GM19099 (cell line): ENCODE measurements around the gene CDX1.

Experiments
- POLR2A ChIP-seq: IDR thresholded peaks from 3 replicates; pipeline ENCODE4 v1.6.1; 2011; ENCODE audit warnings: low read depth; ENCODE audit not compliant: insufficient read length; ENCODE audit errors: extremely low read depth

Gene CDX1

DNA sequence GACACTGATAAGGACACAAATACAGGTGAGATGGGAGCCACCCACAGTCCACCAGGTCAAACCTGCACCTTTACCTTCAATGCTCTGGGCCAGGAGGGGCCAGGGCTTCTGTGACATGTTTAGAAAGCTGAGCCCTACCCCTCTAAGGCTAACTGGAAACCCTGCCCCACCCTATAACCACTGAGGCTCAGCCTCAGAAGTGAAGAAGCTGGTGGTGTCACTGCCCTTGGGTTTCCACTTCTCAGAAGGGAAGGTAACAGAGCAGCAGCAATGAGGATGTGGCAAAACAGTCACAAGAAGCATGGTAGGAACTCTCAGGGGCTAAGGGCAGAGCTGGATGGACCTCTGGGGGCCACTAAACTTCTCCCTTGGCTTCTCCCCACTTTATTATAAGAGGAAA, 17.0 kb upstream of the CDX1 start:
- no peak for TF ChIP-seq POLR2A

DNA sequence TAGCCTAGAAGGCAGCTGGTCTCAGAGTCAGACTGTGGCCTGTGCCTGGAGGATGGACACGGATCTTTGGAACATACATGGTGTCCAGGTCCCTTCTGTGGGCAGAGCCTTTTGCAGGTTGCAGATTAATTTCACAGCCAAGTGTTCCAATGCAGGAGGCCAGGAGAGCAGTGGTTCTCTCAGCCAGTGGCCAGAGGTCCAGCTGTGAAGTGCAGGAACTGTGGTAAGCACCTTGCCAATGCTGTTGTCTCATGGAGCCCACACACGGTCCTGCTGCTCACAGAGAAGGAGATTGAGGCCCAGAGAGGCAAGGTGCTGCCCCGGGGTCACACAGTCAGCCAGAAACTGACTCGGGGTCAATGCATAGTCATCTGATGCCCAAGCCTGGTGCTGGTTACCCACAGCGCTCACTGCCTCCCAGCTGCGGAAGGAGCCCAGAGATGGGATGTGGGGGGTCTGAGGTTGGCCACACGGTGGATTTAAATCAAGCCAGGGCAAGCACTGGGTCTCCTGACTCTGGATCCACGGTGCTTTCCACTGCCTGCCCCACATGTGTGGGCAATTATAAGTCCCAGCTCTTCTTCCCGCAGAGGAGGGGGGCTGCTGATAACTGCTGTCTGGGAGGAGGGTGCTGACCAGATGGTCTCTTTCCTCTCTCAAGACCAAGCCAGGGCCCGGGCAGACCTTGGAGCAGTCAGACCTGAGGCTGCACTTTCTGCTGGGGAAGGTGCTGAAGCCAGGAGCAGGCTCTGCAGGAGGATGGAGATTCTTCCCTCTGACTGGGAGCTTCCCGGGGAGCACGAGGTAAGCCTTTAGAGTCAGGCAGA, 13.7 kb upstream of the CDX1 start:
- no peak for TF ChIP-seq POLR2A

DNA sequence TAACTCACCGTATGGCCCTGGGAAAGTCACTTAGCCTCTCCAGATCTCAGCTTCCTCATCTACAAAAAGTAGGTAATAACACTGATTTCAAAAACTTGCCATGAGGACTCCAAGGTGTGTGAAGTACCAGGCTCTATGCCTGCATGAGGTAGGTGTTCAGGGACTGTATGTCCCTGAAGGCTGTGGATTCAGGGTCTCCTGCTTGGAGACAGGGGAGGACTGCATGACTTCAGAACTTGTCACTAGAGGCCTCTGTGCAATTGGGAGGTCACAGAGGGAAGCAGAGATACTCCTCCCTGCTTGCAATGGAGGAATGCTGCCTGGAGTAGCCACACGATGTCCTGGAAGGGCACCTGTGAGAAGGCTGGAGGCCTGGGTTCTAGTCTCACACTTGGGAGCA, 13.1 kb upstream of the CDX1 start:
- TF ChIP-seq POLR2A: no peak

DNA sequence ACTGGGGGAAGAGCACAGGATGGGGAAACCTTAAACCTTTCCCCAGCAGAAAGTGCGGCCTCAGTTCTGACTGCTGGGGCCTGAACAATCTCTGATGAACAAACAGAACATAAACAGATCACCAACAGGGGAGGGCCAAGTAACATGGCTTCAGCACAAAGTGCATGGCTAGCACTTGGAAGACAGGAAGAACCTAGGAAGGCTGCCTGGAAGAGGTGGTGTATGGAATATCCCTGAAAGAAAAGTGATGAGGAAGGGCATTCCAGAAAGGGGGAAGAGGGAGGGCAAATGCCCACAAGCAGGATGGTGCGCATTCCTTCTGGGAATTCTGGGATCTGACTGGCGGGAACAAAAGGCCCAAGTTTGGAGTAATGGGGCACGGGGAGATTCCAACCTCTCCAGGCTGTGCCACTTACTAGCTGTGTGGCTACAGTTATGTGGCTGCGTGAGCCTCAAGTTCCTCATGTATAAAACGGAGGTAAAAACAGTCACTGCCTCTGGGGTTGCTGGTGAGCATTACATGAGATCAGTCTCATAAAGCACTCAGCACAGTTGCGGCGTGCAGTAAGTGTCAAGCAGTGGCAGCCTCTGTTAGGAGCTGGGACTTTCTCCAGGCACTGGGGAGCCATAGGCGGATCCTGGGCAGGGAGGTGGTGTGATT, 12.5 kb upstream of the CDX1 start:
- TF ChIP-seq POLR2A: no peak

DNA sequence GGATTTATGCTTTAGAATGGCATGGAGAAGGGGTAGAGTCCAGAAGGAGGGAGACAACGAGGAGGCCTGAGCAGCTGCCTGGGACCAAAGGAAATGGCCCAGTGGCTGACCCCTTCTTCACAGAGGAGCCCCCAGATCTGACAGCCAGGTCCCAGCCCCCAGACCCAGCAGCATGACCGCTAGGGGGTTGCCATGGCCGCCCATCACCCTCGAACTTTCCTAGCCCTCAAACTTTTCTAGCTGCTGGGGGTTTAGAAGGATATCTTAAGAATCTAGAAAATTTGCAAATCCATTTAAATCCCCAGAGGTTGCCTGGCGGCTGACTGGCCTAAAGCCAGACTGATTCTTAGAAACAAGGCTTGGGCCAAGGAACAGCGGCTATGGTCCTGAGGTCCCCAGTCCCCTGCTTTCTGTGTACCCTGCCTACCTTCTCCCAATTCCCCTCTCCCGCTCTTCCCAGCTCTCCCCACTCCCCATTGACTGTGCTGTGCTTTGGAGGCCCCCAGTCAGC, 11.9 kb upstream of the CDX1 start:
- TF ChIP-seq POLR2A: no peak

DNA sequence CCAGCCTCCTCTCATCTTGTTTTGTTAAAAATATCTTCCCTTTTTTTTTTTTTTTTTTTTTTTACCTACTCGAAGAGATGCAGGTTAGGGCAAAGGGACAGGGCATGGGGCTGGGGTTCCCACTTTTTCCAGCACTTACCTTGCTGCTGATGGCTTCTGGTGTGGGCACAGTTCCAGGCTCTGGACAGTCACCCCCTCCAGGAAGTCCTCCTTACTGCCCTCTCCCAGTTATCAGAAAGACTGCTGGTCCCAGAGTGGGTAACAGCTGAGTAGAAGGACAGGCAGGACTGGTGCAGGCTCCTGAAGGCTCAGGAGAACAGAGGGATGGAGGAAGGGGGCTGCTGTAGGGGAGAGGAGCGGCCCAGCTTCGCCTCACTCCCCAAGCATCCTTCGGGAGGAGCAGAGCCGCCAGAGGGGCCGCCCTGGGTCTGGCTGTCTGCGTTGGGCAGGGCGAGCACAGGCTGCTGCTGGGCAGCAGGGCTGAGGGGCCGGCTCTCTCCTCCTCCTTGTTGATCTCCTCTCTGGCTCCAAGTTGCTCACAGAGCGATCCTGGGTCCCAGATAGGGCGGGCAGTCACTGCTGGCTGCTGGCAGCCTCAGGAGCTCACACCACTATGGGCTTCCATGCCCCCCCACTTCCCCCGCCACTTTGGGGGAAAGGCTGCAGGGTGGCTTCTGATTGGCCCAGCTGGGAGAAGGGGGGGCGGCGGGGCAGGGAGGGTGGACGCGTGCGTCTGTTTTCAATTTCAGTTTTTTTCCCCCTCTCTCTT, 11.1 kb upstream of the CDX1 start, which contains the start of gene PDGFRB:
PDGFRB (minus strand) TSS at position 588 of the 769 bp plus-strand sequence. CDS start 18,798 bp downstream, outside the sequence.
- no peak for TF ChIP-seq POLR2A

DNA sequence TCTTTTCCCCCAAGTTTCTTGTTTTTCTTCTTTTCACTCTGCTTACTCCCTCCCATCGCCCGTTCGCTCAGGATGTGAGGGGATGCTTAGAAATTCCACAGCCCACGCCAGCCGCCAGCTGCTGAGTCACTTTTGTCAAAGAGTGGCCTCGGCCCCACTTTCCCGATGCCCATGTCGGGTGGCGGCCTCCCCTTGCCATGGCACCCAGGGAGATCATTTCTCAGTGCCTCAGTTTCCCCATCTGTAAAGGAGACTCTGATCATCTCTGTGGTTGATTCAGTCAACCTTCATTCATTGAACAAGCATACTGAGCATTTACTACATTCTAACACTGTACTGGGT, 10.6 kb upstream of the CDX1 start:
- TF ChIP-seq POLR2A: no peak

DNA sequence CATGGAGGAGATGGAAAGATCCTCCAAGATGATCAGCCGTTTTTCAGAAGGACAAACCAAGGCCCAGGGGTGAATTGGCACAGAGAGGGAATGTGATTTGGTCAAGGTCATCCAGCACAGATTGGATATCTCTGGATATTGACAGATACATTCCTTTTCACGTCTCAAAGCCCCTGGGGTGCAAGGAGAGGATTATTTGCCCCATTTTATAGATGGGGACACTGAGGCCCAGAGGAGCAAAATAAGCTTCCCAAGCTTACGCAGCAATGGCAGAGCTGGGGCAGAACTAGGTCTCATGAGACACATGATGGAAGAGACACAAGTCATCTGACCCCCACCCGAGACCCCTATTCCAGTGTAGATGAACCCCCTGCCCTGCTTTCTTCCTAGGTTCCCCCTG, 10.0 kb upstream of the CDX1 start:
- no peak for TF ChIP-seq POLR2A

DNA sequence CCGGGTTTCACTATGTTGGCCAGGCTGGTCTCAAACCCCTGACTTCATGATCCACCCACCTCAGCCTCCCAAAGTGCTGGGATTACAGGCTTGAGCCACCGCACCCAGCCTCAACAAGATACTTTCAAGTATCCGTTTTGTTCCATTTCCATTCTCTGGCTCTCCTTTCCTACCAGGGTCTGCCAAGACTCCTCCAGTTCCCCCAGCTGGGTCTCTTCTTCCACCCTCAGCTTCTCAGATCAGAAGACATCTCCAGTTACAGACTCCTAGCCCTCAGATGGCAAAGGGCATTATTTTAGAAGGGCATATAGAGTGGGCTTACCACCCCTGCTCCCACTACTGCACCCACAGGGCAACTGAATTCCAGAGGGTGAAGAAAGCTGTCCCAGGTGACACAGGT, 9.4 kb upstream of the CDX1 start:
- TF ChIP-seq POLR2A: no peak

DNA sequence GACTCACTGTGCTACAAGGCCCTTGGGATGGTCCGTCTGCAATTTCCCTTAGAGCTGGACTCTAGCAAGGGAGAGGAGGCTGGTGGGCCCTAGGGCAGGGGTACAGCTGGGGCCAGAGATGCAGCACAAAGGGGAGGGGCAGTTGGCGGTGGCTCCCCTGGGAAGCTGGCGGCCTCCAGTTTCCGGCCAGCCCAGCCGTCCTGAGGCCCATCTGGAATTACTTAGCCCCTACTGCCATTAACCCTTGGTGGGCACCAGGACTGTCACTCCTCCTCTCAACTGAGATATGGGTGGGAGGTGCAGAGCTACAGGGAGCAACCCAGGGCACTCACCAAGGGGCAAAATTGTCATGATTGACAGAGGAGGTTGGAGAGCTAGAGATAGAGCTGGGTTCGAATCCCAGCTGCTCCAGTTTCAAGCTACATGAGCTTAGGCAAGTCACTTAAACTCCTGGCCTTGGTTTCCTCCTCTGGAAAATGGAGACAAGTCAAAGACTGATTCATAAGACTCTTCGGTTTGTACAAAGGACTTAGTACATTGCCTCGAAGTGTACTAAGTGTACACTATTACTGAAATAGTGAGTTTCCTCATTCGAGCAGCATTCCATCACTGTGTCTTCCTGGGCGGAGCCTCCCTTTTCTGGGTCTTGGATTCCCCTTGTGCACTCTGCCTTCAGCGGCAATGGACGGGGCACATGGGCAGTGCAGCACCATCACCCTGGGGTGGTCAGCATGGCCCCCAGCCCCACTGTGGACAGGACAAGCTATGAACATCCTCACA, 8.2 kb upstream of the CDX1 start:
- no peak for TF ChIP-seq POLR2A

DNA sequence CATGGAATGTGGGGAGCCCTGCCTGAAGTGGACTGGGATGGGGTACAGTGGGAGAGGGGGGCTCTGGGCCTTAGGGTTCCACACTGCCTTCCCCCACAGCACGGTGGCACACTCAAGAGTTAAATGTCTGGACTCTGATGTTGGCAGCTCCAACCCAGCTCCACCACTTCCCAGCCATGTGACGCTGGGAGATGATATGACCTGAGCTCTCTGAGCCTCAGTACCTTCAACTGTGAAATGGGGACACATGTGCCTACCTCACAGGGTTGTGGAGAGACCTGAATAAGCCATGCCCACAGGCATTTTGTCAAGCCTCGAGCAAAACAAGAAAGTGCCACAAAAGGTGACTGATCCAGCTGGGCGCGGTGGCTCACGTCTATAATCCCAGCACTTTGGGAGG, 7.5 kb upstream of the CDX1 start:
- no peak for TF ChIP-seq POLR2A

DNA sequence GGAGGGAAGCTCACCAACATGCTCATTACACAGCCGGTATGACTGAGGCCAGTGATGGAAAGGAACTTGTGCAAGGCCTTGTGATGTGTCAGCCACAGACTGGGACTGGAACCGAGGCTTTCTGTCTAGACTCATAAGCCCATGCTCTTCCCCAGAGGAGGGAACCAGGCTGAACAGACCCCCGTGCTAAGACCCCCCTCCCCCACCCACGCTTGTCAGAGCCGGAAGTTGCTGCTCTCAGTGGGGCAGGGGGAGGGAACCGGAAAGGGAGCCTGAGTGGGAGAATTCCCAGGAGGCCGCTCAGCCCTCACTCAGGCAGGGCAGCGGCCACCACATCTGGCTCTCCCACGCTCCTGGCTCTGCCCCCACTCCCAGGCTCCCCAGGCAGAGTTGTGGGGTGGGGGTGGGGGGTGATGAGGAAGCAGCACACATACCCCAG, 6.8 kb upstream of the CDX1 start:
- no peak for TF ChIP-seq POLR2A

DNA sequence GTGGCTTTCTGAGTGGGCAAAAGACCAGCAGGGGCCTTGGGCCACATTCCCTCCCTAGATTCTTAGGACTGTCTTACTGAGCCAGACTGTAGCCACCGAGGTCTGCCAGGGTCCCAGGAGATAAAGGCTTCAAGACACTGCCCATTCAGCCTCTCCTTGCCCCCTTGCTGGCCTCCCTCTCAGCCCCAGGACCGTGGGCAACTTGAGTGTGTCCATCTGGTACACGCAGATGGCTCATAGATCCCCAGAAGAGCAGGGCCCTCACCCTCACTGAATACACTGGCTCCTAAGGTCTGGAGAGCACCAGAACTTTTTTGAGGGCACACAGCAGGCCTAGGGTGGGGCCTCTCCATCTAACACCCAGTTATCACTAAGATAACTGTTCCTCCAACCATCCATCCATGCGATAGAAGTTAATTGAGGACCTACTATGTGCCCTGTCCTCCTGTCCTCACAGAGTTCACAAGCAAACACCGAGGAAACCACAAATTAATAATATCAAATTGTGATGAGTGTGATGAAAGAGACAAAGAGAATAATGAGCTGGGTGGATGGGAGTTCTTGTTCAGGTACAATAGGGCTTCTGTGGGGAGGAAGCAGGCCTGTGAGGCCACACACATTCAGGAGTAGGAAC, 6.0 kb upstream of the CDX1 start:
- TF ChIP-seq POLR2A: no peak

DNA sequence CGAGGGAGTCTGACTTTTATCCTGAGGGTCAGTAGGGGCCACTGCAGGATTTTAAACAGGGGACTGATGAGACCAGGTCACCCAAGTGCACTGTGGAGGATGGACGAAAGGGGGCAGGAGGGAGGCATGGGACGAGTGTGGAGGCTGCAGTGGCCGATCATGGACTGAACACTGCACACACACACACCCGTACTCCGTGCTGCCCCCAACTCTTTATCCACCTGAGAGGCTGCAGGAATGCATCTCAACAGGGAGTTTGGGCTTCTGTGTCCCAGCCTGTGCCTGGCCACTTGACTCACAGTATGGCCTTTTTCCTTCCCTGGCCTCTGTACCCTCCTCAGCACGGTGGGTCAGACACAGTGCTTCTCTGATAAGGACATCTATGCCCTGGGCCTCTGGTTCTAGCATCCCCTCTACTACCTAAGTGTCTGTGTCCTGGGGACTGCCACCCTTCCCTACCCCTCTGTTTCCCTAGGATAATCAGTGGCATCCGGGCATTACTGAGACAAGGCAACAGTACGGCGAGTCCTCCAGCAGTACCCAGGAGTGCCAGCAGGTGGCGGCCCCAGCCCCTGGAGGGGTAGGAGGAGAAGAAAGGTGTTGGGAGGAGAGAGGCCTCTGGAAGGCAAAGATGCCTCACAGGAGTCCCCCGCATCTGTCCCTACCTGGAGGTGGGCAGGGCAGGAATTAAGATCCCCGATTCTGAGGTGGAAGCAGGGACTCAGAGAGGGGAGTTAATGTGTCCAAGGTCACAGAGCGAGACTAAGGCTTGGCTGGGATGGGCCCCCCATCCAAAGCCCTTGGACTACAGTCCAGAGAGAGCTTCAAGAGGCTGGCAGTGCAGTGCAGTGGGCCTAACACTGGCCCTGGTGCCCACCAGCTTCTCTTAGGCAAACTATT, 5.1 kb upstream of the CDX1 start:
- no peak for TF ChIP-seq POLR2A

DNA sequence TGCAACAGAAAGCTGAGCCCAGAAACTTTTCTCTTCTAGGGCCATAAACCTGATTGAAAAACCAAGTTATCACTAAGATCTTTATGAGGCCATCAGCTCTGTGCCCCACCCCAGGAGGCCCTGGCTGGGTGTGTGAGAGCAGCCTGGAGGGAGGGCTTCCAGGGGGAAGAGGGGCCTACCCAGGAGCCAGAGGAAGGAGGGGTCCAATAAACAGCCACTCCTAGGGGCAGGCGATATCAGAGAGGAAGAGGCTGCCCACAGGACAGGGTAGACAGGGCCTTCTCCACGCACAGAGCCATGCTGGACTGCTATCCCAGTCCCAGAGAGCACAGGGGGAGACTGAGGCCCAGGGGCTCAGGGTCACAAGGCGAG, 4.5 kb upstream of the CDX1 start:
- TF ChIP-seq POLR2A: no peak
